Measurements from ENCODE around the gene E4F1.

- TF ChIP-seq CTCF (IDR thresholded peaks at IDR 0.05): no peak
- no peak for TF ChIP-seq POLR2A (IDR thresholded peaks at IDR 0.05)
Observed at GRCh38 chr16:2250652-2251295, 27.4 kb downstream of the E4F1 start.

All from testis (tissue), 2 donors.